Stimulated activated CD4-positive, alpha-beta T cell treated with anti-CD3 and anti-CD28 coated beads, Interleukin-4, amount 100 ng/mL, for 1 hour (primary cell): Measurements from ENCODE around the gene NRAP.

ENCODE experiments used
- DNase-seq: peaks from one replicate; pipeline ENCODE4 v3.0.0-alpha.2; 2020

NRAP gene, protein sequence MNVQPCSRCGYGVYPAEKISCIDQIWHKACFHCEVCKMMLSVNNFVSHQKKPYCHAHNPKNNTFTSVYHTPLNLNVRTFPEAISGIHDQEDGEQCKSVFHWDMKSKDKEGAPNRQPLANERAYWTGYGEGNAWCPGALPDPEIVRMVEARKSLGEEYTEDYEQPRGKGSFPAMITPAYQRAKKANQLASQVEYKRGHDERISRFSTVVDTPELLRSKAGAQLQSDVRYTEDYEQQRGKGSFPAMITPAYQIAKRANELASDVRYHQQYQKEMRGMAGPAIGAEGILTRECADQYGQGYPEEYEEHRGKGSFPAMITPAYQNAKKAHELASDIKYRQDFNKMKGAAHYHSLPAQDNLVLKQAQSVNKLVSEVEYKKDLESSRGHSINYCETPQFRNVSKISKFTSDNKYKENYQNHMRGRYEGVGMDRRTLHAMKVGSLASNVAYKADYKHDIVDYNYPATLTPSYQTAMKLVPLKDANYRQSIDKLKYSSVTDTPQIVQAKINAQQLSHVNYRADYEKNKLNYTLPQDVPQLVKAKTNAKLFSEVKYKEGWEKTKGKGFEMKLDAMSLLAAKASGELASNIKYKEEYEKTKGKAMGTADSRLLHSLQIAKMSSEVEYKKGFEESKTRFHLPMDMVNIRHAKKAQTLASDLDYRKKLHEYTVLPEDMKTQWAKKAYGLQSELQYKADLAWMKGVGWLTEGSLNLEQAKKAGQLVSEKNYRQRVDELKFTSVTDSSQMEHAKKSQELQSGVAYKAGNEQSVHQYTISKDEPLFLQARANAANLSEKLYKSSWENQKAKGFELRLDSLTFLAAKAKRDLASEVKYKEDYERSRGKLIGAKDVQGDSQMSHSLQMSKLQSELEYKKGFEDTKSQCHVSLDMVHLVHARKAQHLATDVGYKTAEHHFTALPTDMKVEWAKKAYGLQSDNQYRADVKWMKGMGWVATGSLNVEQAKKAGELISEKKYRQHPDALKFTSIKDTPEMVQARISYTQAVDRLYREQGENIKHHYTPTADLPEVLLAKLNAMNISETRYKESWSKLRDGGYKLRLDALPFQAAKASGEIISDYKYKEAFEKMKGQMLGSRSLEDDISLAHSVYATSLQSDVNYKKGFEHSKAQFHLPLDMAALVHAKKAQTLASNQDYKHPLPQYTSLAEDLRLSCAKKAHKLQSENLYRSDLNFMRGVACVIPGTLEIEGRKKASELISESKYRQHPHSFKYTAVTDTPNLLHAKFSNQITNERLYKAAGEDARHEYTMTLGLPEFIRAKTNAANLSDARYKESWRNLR (N-terminal part only)

GRCh38 chr10:113663908-113664307 is at the start of gene NRAP:
TSS of gene NRAP (minus strand) at chr10:113664041. CDS start at chr10:113663882, 159 bp downstream.
- DNase-seq, result no peak

- DNase-seq, result no peak
Measured at GRCh38 chr10:113713640-113713982, 49.8 kb upstream of the NRAP start.

- DNase-seq, result no peak
Measured at GRCh38 chr10:113712755-113713639, 49.2 kb upstream of the NRAP start.

- DNase-seq, result no peak
Measured at GRCh38 chr10:113712024-113712423, 48.2 kb upstream of the NRAP start.

GRCh38 chr10:113711142-113711541 is 47.3 kb upstream of the NRAP start:
- DNase-seq, result no peak

- DNase-seq, result no peak
Measured at GRCh38 chr10:113709221-113709838, 45.5 kb upstream of the NRAP start.

- DNase-seq, result no peak
Measured at GRCh38 chr10:113708640-113709039, 44.8 kb upstream of the NRAP start.

GRCh38 chr10:113706623-113707022 is 42.8 kb upstream of the NRAP start:
- no peak for DNase-seq

GRCh38 chr10:113705344-113705652 is 41.5 kb upstream of the NRAP start:
- DNase-seq, result no peak

DNA sequence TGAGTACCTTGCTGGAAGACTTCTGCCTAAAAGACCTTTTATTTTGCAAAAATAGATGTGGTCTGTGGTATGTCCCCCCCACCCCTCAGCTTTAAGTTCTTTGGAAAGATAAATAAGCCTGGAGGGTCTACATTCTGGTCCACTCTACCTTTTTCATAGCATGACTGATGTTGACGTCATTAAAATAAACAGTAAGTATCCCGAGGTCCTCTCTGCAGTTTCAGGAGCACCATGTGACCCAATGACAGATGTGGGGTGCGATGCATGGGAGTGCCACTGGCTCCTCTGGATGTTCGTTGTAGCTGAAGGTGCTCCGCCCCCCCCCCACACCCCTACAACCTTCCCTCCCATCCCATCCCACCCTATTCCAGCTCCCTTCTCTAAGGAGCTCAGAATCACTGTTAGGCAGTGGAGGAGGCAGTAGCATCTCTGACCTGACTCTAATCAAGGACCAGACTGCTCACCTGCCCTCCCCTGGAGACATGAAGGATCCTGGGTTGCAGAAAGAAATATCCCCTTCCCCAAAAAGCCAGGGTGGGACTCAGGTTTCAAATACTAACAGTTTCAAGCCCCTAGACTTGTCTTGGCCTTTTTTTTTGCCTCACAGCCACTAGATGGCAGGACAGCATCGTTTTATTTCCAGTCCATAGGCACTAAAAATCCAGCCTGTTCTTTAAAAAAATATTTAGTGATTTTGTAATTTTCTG is 40.9 kb upstream of the NRAP start:
- DNase-seq, result no peak

GRCh38 chr10:113697595-113697994 is 33.8 kb upstream of the NRAP start:
- DNase-seq, result no peak

DNA sequence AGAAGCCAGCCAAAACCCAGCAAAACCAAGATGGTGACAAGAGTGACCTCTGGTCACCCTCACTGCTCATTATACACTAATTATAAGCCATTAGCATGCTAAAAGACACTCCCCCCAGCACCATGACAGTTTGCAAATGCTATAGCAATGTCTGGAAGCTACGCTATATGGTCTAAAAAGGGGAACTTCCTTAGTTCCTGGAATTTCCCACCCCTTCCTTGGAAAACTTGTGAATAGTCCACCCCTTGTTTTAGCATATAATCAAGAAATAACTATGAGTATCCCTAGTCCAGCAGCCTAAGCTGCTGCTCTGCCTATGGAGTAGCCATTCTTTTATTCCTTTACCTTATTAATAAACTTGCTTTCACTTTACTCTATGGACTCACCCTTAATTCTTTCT is 31.9 kb upstream of the NRAP start:
- no peak for DNase-seq

DNA sequence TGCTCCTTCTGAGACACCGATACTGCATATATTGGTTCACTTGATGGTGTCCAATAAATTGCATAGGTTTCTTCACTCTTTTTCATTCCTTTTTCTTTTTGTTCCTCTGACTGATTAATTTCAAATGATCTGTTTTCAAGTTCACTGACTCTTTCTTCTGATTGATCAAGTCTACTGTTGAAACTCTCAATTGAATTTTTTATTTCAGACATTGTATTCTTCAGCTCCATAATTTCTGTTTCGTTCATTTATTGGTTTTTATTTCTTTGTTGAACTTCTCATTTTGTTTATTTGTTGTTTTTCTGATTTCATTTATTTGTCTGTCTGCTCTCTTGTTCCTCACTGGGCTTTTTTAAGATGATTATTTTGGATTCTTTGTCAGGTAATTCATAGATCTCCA is 29.5 kb upstream of the NRAP start:
- DNase-seq, result no peak

DNA sequence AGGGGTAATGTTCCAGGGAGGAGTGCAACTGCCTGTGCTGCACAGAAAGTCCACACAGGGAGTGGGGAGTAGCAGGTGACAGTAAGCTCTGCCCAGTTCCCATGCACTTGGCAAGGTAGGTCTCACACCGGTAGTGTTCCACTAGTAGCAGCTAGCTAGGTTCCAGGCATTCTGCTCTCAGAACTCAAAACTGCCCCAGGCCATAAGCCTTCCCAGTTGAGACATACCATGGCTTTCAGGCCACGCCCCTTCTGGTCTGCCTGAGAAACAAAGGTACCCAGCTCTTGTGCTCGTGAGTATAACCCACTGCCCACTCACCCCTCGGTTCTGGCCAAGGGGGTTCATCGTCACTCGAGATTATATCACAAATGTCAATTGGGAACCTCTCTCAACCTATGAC is 28.4 kb upstream of the NRAP start:
- DNase-seq, result no peak

GRCh38 chr10:113691381-113691780 is 27.5 kb upstream of the NRAP start:
- no peak for DNase-seq

- no peak for DNase-seq
Measured at GRCh38 chr10:113690749-113691148, 26.9 kb upstream of the NRAP start.

DNA sequence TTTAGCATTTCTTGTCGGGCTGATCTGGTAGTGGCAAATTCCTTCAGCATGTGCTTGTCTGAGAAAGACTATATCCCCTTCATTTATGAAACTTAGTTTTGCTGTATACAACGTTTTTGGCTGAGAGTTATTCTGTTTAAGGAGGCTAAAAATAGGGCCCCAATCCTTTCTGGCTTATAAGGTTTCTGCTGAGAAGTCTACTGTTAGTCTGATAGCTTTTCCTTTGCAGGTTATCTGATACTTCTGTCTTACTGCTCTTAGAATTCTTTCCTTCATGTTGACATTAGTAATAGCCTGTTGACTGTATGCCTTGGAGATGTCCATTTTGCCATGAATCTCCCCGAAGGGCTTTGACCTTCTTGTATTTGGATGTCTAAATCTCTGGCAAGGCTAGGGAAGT is 25.7 kb upstream of the NRAP start:
- DNase-seq, result no peak

- DNase-seq, result no peak
Measured at GRCh38 chr10:113689057-113689456, 25.2 kb upstream of the NRAP start.

DNA sequence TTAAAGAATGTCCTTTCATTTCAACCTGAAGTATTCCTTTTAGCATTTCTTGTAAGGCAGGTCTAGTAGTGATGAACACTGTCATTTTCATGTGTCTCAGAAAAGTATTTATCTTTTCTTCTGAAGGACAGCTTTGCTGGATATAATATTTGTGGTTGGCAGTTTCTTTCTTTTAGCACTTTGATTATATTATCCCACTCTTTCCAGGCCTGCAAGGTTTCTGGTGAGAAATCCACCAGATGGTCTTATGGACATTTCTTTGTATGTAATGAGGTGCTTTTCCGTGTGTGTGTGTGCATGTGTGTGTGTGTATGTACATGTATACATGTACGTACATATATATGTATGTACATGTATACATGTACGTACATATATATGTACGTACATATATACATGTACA is 23.2 kb upstream of the NRAP start:
- no peak for DNase-seq

GRCh38 chr10:113686028-113686427 is 22.2 kb upstream of the NRAP start:
- DNase-seq, result no peak

DNA sequence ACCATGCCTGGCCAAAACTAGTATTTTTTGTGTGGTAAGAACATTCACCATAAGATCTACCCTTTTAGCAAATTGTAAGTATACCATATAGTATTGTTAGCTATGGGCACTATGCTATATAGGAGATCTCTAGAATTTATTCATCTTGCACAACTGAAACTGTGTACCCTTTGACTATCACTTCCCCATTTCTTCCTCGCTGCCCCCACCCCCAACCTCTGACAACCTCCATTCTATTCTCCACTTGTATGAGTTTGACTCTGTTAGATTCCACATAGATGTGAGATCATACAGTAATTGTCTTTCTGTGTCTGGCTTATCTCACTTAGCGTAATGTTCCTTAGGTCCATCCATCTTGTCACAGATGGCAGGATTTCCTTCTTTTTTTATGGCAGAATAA is 19.5 kb upstream of the NRAP start:
- no peak for DNase-seq
